Lower lobe of right lung (tissue), 2 donors: ENCODE data around the gene HMCN2. TPM values are rescaled to one million over a fixed set of nuclear protein-coding genes. Genes with fewer than 3 reads are reported as not detected.

ENCODE experiments used
- ATAC-seq, 2 donors: fragments of 200-7000 bp; cut with Tn5 transposase; one replicate each; pipeline ENCODE4 v1.9.1; 2020 to 2022; ENCODE audit warnings: mild to moderate bottlenecking in 2 of 2, moderate library complexity in 2 of 2
- DNase-seq: peaks from one replicate; pipeline ENCODE4 v3.0.0-alpha.2; 2020
- H3K27ac ChIP-seq: fragments of 200-600 bp; one replicate; pipeline ENCODE4 v1.8.0; 2022
- H3K27me3 ChIP-seq: fragments of 200-600 bp; one replicate; pipeline ENCODE4 v1.8.0; 2022; ENCODE audit warnings: low read depth
- H3K36me3 ChIP-seq: fragments of 200-600 bp; one replicate; pipeline ENCODE4 v1.8.0; 2022; ENCODE audit warnings: mild to moderate bottlenecking
- H3K4me1 ChIP-seq: fragments of 200-600 bp; one replicate; pipeline ENCODE4 v1.8.0; 2022
- H3K4me3 ChIP-seq: fragments of 200-600 bp; one replicate; pipeline ENCODE4 v1.8.0; 2022; ENCODE audit warnings: mild to moderate bottlenecking
- H3K9me3 ChIP-seq: fragments of 200-600 bp; one replicate; pipeline ENCODE4 v1.8.0; 2022
- intact Hi-C: fragments of 100-400 bp; cut with DNase I; formaldehyde crosslinking; loops from one replicate; pipeline ENCODE4 v1.11.0; 2022
- long read RNA-seq: library from polyadenylated mRNA; unstranded; transcript quantifications from one replicate; pipeline ENCODE4 v2.0.0, GENCODE V29; 2021
- total RNA-seq: library from RNA; stranded (reverse); fragmentation: NEBNext Ultra II Directional; extraction: Animal tissue kit (Norgen Biotek cat#: 25700); gene quantifications from one replicate; pipeline ENCODE4 v1.2.1, GENCODE V29; 2021
- TF ChIP-seq, protein P1 (sequence below): fragments of 200-600 bp; IDR thresholded peaks from one replicate; pipeline ENCODE4 v1.8.0; 2022; ENCODE audit warnings: antibody characterized with exemption, mild to moderate bottlenecking
- donor health status: DM: no; HTN: yes; CAD: no; lungs with severe emphysema.

Gene HMCN2, protein sequence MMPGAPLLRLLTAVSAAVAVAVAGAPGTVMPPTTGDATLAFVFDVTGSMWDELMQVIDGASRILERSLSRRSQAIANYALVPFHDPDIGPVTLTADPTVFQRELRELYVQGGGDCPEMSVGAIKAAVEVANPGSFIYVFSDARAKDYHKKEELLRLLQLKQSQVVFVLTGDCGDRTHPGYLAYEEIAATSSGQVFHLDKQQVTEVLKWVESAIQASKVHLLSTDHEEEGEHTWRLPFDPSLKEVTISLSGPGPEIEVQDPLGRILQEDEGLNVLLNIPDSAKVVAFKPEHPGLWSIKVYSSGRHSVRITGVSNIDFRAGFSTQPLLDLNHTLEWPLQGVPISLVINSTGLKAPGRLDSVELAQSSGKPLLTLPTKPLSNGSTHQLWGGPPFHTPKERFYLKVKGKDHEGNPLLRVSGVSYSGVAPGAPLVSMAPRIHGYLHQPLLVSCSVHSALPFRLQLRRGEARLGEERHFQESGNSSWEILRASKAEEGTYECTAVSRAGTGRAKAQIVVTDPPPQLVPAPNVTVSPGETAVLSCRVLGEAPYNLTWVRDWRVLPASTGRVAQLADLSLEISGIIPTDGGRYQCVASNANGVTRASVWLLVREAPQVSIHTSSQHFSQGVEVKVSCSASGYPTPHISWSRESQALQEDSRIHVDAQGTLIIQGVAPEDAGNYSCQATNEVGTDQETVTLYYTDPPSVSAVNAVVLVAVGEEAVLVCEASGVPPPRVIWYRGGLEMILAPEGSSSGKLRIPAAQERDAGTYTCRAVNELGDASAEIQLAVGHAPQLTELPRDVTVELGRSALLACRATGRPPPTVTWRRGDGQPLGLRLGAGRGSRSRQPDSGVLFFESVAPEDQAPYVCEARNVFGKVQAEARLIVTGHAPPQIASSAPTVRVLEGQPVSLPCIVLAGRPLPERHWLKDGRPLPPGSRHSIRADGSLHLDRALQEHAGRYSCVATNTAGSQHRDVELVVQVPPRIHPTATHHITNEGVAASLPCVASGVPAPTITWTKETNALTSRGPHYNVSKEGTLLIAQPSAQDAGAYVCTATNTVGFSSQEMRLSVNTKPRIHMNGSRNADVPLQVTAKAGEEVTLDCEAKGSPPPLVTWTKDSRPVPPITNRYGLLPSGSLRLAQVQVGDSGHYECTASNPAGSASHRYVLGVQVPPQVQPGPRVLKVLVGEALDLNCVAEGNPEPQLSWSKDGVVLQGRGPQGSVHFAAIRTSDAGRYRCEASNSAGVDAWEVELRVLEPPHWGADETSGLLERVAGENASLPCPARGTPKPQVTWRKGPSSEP (N-terminal part only)
- total RNA-seq: 4.7 TPM
- long read RNA-seq, partial matches to known transcripts: 0 of 4 reads
- long read RNA-seq, other reads (novel, unspliced or antisense): 4 of 4 reads

DNA sequence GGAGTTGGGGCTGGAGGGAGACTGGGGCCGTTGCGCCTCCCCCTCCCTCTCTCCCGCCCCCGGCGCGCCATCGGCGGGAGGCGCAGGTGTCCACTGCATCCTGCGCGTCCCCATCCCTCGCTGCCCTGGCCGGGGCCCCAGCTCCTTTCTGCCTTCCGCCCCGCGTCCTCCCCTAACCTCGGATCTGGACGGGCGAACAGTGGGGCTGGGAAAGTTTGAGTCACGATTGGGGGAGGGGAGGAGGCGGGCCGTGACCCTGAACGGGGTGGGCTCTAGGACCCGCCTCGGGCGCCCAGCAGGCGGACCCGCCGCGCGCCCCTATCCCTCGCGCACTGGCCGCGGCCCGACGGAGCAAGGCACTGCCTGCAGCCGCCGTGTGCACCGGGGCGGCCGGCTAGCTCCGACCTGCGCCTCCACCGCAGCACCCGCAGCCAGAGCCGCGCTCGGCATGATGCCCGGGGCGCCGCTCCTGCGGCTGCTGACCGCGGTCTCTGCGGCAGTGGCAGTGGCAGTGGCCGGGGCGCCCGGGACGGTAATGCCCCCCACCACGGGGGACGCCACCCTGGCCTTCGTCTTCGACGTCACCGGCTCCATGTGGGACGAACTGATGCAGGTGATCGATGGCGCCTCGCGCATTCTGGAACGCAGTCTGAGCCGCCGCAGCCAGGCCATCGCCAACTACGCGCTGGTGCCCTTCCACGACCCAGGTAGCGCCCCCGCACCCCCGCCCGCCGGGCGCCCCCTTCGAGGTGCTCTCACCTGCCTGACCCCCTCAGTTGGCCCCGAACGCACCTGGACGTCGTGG is at the start of gene HMCN2:
Gene HMCN2 (plus strand): TSS at position 330 of the 805 bp plus-strand sequence. CDS start 119 bp downstream, at position 449.
- intact Hi-C loops: no loop called here
- TF ChIP-seq, protein P1, sequence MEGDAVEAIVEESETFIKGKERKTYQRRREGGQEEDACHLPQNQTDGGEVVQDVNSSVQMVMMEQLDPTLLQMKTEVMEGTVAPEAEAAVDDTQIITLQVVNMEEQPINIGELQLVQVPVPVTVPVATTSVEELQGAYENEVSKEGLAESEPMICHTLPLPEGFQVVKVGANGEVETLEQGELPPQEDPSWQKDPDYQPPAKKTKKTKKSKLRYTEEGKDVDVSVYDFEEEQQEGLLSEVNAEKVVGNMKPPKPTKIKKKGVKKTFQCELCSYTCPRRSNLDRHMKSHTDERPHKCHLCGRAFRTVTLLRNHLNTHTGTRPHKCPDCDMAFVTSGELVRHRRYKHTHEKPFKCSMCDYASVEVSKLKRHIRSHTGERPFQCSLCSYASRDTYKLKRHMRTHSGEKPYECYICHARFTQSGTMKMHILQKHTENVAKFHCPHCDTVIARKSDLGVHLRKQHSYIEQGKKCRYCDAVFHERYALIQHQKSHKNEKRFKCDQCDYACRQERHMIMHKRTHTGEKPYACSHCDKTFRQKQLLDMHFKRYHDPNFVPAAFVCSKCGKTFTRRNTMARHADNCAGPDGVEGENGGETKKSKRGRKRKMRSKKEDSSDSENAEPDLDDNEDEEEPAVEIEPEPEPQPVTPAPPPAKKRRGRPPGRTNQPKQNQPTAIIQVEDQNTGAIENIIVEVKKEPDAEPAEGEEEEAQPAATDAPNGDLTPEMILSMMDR: no peak
- Histone ChIP-seq H3K27ac (peak within 1 kb of the TSS; percentile 7), H3K36me3 (no peaks in the 10 kb centered on the region), H3K9me3 (no peaks in the 10 kb centered on the region), H3K4me1 (peaks cover 24% of the 10 kb centered on the region), H3K27me3 (peaks cover 61% of the 10 kb centered on the region), H3K4me3 (peak within 1 kb of the TSS; percentile 49)
- DNase-seq (no peak), ATAC-seq (peak in 1 of 2 donors; percentile 31)

DNA sequence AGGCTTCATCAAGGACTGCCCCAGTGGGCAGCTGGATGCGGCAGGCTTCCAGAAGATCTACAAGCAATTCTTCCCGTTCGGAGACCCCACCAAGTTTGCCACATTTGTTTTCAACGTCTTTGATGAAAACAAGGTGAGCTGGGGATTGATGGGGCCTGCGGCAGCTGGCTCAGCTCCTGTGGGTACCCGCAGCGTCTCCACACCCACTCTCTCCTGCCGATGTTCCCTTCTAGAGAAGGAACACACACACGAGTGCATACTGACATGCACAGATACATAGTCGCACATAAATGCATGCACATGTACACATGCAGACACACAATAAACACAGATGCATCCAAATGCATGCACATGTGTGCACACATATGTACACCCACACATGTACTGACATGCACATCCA is 47.7 kb upstream of the HMCN2 start:
- no peak for DNase-seq
- Histone ChIP-seq H3K4me1 (no peaks in the 10 kb centered on the region), H3K9me3 (no peaks in the 10 kb centered on the region), H3K36me3 (no peaks in the 10 kb centered on the region), H3K27ac (no peak overlapping the region), H3K27me3 (no peaks in the 10 kb centered on the region), H3K4me3 (no peak overlapping the region)
- no peak for ATAC-seq
- TF ChIP-seq, protein P1: no peak
- intact Hi-C loops: no loop called here

DNA sequence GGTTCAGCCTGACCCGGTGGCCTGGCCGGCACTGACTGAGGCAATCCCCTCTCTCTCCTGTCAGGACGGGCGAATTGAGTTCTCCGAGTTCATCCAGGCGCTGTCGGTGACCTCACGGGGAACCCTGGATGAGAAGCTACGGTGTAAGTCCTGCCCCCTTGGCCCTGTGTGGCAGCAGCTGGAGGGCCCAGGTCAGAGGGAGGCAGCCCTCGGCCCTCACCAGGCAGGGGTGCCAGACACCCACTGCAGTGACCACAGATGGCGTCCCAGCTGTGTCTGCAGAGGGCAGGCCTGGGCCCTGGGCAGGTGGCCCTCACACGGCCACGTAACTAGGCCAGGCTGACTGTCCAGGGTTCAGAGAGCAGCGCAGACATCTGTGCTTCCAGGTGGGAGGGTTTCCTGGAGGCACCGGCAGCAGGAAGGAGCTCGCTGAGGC is 45.9 kb upstream of the HMCN2 start:
- TF ChIP-seq, protein P1: no peak
- Histone ChIP-seq H3K9me3 (no peaks in the 10 kb centered on the region), H3K27ac (no peak overlapping the region), H3K27me3 (no peaks in the 10 kb centered on the region), H3K36me3 (no peaks in the 10 kb centered on the region), H3K4me1 (no peaks in the 10 kb centered on the region), H3K4me3 (no peak overlapping the region)
- intact Hi-C loops: no loop called here
- DNase-seq (no peak), ATAC-seq (no peak)

DNA sequence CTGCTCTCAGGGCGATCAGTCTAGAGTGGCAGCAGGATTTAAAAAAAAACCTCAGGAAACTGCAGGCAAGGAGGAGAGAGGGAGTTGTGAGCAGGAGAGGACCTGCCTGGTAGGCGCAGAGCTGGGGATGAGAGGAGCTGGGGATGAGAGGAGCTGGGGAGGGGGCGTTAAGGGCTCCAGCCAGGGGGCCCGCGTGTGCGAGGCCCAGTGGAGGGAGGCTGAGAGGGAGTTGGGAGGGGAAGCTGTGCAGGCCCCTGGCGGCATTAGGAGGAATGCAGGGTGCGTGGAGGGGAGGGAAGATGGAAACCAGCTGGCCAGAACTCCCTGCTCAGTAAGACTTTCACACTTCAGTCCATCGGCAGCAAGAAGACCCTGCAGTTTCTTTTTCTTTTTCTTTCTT is 45.2 kb upstream of the HMCN2 start:
- no peak overlapping the region for H3K4me3 ChIP-seq
- H3K27ac ChIP-seq: no peak overlapping the region
- H3K36me3 ChIP-seq: no peaks in the 10 kb centered on the region
- intact Hi-C loops: no loop called here
- ATAC-seq: peak; percentile 11 to 41
- H3K4me1 ChIP-seq: no peaks in the 10 kb centered on the region
- no peak for DNase-seq
- no peaks in the 10 kb centered on the region for H3K9me3 ChIP-seq
- TF ChIP-seq, protein P1: peak; percentile 21
- H3K27me3 ChIP-seq: no peaks in the 10 kb centered on the region
